Urinary bladder (tissue), 4 donors: ENCODE data around the gene PDS5A. TPM values are rescaled to one million over a fixed set of nuclear protein-coding genes. Genes with fewer than 3 reads are reported as not detected.
"Not testable (repeated sequence)": the region's sequence is repeated elsewhere in the genome, so short reads cannot be mapped to it uniquely, and the experiment has no call there.

Experiments
- DNase-seq: peaks from one replicate; pipeline ENCODE4 v3.0.0-alpha.2; 2015; ENCODE audit errors: extremely low spot score
- H3K27ac ChIP-seq: one replicate; pipeline ENCODE4 v1.5.1; 2013; ENCODE audit warnings: low read depth, mild to moderate bottlenecking, moderate library complexity
- H3K36me3 ChIP-seq: one replicate; pipeline ENCODE4 v1.6.1; 2013; ENCODE audit warnings: mild to moderate bottlenecking, moderate library complexity; ENCODE audit not compliant: insufficient read depth
- H3K4me1 ChIP-seq: one replicate; pipeline ENCODE4 v1.6.1; 2013; ENCODE audit warnings: mild to moderate bottlenecking, moderate library complexity; ENCODE audit not compliant: insufficient read depth
- H3K4me3 ChIP-seq: one replicate; pipeline ENCODE4 v1.5.1; 2013; ENCODE audit warnings: low read depth, low read length
- WGBS: extraction: QIAGEN DNeasy Blood & Tissue Kit; methylation state at CpG from one replicate; pipeline ENCODE4 v1.1.7; 2013; 5-methylcytosine and 5-hydroxymethylcytosine counted together
- polyA plus RNA-seq: library from polyadenylated mRNA; stranded (reverse); fragments of 200-250 nt; gene quantifications from one replicate; pipeline ENCODE4 v1.2.3, GENCODE V29; 2013
- total RNA-seq: library from RNA; depleted of rRNA; stranded (reverse); fragments of >200 nt; gene quantifications from one replicate; pipeline ENCODE4 v1.2.3, GENCODE V29; 2014
- donor health status: healthy with polysubstance abuse.
- donor health status: healthy.

Gene PDS5A
- total and polyA plus RNA-seq, 2 donors: 25.5 to 111 TPM

DNA sequence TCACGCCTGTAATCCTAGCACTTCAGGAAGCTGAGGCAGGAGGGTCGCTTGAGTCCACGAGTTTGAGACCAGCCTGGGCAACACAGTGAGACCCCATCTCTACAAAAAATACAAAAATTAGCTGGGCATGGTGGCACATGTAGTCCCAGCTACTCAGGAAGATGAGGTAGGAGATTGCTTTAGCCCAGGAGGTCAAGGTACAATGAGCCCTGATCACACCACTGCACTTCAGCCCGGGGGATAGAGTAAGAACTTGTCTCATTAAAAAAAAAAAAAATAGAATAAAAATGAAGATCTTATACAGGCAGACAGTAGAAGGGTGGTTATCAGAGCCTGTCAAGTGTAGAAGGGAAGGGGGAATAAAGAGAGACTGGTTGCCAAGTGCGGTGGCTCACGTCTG is 116.9 kb downstream of the PDS5A start:
- Histone ChIP-seq H3K4me3 (no peak overlapping the region), H3K27ac (no peak overlapping the region), H3K36me3 (no peaks in the 10 kb centered on the region), H3K4me1 (no peaks in the 10 kb centered on the region)
- DNase-seq: no peak
- WGBS: 96% methylated on average over 6 of the region's 6 CpGs

DNA sequence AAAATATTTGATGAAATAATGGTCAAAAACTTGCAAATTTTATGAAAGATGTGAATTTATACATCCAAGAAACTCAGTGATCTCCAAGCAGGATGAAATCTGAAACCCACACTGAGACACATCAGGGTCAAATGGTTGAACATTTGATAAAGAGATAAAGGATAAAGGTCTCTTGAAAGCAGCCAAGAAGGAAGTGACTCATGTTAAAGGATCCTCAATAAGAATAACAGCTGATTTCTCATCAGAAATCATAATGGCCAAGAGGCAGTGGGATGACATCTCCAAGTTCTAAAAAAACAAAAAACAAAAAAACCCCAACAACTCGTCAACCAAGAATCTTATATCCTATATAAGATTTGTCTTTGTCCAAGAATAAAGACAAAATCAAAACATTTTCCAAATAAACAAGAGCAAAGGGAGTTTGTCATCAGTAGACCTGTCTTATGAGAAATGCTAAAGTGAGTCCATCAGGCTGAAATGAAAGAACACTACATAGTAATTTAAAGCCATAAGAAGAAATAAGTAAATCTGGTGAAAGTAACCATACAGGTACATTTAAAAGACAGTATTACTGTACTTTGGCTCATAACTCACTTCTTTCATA is 121.7 kb downstream of the PDS5A start:
- H3K36me3 ChIP-seq: no peaks in the 10 kb centered on the region
- 92% methylated on average over 1 of the region's 1 CpG for WGBS

DNA sequence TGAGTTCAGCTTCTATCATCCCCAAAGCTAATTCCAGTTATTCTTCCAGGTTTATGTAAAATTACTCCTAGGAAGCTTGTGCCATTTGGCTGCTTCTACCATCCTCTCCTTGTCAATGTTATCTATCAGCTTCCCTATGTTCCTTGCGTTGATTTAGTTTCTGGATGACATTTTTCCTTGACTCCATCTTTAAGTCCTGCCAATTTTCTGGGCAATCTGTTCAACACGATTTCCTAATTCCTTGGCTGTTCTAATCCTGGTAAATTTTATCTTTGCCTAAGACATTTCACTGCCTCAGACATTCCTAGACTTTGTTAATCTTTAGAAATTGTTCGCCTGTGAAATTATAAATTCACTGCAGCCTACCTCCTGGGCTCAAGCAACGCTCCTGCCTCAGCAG is 125.1 kb downstream of the PDS5A start:
- 83% methylated on average over 4 of the region's 4 CpGs for WGBS
- DNase-seq: no peak
- H3K27ac ChIP-seq: no peak overlapping the region
- no peaks in the 10 kb centered on the region for H3K4me1 ChIP-seq
- H3K4me3 ChIP-seq: no peak overlapping the region
- H3K36me3 ChIP-seq: no peaks in the 10 kb centered on the region

More for the DNA sequence above, 121.7 kb downstream of the PDS5A start:
- DNase-seq: no peak
- Histone ChIP-seq H3K4me1 (no peaks in the 10 kb centered on the region), H3K27ac (no peak overlapping the region), H3K4me3 (no peak overlapping the region)

DNA sequence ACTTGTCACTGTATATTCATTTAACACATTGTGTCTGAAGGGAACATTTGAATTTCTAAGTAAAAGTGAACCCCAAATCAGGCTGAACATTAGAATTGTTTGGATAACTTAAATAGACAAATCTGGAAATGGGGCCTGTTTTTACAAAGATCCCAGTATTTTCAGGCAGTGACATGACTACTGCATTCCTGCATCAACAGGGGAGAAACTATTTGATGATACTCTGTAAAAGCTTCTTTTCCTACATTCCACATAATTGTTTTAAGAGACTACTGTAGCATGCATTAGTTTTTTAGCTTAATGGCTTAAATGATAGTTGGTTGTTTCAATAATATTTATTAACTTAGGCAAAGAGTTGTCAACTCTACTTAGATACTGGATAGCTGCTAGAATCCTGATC is 127.0 kb downstream of the PDS5A start:
- no peak overlapping the region for H3K27ac ChIP-seq
- no peak for DNase-seq
- H3K4me1 ChIP-seq: no peaks in the 10 kb centered on the region
- H3K4me3 ChIP-seq: no peak overlapping the region
- H3K36me3 ChIP-seq: no peaks in the 10 kb centered on the region

DNA sequence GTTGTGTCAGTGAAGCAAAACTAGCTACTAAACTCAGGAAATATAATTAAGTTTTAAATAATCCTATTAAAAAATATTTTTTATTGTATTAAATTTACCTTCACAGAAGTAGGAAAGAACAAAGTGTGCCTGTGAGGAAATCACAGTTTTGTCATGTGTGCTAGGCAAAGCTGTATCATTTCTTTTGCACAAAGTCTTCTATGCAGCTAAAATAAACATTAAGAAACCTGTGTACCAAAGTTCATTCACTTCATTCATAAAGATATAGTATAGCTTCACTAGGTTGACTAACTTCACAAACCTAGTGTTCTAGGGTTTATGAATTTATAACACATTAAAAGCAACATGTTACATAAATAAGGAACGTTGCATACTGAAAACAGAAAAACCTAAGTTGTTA is 131.0 kb downstream of the PDS5A start:
- Histone ChIP-seq H3K4me1 (no peaks in the 10 kb centered on the region), H3K27ac (no peak overlapping the region), H3K36me3 (peaks cover 4% of the 10 kb centered on the region), H3K4me3 (no peak overlapping the region)
- DNase-seq: no peak
- 80% methylated on average over 1 of the region's 1 CpG for WGBS

DNA sequence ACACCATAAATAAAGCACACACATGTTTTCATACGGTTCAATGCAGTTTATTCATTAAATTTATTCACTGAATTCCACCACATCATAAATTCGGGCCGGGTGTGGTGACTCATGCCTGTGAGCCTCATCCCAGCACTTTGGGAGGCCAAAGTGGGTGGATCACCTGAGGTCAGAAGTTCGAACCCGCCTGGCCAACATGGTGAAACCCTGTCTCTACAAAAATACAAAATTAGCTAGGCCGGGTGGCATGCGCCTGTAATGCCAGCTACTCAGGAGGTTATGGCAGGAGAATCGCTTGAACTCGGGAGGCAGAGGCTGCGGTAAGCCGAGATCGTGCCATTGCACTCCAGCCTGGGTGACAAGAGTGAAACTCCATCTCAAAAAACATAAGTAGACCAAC is 131.6 kb downstream of the PDS5A start:
- Histone ChIP-seq H3K36me3 (peaks cover 6% of the 10 kb centered on the region), H3K27ac (no peak overlapping the region), H3K4me3 (no peak overlapping the region), H3K4me1 (no peaks in the 10 kb centered on the region)
- WGBS: 86% methylated on average over 12 of the region's 12 CpGs
- no peak for DNase-seq

DNA sequence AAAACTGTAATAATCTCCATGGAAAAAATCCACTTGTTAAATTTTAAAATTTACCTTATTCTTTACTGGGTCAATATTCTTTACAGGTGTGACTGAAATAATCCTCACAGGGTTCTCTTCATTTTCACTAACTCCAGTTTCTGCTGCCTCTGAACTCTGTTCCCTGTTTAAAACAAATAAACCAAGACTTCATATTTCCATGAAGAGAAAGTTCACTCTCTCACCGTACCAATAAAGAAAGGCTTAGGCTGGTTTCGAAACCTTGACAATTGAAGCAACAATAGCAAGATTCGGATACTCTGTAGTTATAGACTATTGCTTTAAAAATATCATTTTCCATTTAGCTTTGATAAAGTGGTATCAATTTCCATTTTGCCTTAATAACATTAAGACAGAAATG is 135.8 kb downstream of the PDS5A start:
- no peaks in the 10 kb centered on the region for H3K4me1 ChIP-seq
- H3K4me3 ChIP-seq: no peak overlapping the region
- no peak overlapping the region for H3K27ac ChIP-seq
- WGBS: 97% methylated on average over 3 of the region's 3 CpGs
- H3K36me3 ChIP-seq: peaks cover 14% of the 10 kb centered on the region
- DNase-seq: no peak

DNA sequence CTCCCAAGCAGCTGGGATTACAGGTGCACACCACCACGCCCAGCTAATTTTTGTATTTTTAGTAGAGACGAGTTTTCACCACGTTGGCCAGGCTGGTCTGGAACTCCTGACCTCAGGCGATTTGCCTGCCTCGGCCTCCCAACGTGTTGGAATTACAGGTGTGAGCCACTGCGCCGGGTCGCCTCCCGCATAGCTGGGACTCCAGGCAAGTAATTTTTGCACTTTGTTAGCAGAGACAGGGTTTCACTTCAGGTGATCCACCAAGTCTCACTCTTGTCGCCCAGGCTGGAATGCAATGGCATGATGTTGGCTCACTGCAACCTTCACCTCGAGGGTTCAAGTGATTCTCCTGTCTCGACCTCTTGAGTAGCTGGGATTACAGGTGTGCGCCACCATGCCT is 137.2 kb downstream of the PDS5A start:
- peaks cover 16% of the 10 kb centered on the region for H3K36me3 ChIP-seq
- 97% methylated on average over 14 of the region's 14 CpGs for WGBS
- not testable (repeated sequence) for DNase-seq, H3K27ac ChIP-seq, H3K4me3 ChIP-seq, H3K4me1 ChIP-seq

DNA sequence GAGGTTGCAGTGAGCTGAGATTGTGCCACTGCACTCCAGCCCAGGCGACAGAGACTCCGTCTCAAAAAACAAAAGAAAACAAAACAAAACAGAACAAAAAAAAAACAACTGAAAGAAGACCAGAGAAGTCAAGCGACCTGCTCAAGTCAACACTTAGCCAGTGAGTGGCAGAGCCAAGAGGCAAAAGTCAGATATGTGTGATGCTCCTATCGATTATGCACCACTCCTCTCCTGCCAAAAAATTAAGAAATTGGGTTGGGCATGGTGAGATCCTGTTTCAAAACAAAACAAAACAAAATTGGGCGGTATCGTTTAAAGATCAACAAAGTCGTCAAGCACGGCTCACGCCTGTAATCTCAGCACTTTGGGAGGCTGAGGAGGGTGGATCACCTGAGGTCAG is 137.7 kb downstream of the PDS5A start:
- Histone ChIP-seq H3K27ac (no peak overlapping the region), H3K36me3 (peaks cover 16% of the 10 kb centered on the region), H3K4me3 (no peak overlapping the region), H3K4me1 (no peaks in the 10 kb centered on the region)
- DNase-seq: no peak
- 96% methylated on average over 9 of the region's 9 CpGs for WGBS

DNA sequence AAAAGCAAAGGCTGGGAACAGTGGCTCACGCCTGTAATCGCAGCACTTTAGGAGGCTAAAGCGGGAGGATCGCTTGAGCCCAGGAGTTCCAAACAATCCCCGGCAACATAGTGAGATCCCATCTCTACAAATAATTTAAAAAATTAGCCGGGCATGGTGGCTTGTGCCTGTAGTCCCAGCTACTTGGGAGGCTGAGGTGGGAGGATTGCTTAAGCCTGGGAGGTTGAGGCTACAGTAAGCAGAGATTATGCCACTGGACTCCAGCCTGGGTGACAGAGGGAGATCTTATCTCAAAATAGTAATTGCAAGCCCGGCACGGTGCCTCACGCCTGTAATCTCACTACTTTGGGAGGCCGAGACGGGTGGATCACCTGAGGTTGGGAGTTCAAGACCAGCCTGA is 139.3 kb downstream of the PDS5A start:
- H3K36me3 ChIP-seq: peaks cover 12% of the 10 kb centered on the region
- not testable (repeated sequence) for H3K27ac ChIP-seq, DNase-seq, H3K4me1 ChIP-seq, H3K4me3 ChIP-seq
- WGBS: 97% methylated on average over 11 of the region's 11 CpGs

DNA sequence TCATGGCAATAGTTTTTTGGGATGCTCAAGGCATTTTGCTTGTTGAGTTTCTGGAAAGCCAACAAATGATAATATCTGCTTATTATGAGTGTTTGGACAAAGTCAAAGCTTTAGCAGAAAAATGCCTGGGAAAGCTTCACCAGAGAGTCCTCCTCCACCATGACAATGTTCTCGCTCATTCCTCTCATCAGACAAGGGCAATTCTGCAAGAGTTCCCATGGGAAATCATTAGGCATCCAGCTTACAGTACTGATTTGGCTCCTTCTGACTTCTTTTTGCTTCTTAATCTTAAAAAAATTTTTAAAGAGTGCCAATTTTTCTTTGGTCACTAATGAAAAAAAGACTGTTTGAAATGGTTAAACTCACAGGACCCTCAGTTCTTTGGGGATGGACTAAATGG is 143.4 kb downstream of the PDS5A start:
- Histone ChIP-seq H3K27ac (no peak overlapping the region), H3K4me3 (no peak overlapping the region), H3K4me1 (no peaks in the 10 kb centered on the region), H3K36me3 (peaks cover 9% of the 10 kb centered on the region)
- DNase-seq: no peak
- WGBS: 90% methylated on average over 1 of the region's 1 CpG

DNA sequence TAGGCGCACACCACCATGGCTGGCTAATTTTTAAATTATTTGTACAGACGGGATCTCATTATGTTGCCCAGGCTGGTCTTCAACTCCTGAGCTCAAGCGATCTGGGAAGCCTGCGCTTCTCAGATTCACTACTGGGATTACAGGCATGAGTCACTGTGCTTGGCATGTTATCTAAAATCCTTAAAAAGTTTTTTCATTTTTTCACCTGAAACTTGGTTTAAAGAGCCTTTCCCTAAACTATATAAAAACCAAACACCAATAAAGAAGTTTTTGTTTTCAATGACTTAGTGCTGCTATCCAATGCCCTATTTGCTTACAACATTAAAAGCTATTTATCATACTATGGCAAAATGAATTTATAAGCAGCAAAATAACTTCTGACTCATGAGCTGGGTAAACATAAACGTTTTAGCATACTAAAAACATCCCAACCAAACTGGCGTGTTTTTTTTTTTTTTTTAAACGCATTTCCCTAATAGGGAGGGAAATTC is 151.9 kb downstream of the PDS5A start:
- Histone ChIP-seq H3K4me3 (no peak overlapping the region), H3K36me3 (peaks cover 2% of the 10 kb centered on the region), H3K4me1 (no peaks in the 10 kb centered on the region), H3K27ac (no peak overlapping the region)
- WGBS: 53% methylated on average over 7 of the region's 7 CpGs
- no peak for DNase-seq

DNA sequence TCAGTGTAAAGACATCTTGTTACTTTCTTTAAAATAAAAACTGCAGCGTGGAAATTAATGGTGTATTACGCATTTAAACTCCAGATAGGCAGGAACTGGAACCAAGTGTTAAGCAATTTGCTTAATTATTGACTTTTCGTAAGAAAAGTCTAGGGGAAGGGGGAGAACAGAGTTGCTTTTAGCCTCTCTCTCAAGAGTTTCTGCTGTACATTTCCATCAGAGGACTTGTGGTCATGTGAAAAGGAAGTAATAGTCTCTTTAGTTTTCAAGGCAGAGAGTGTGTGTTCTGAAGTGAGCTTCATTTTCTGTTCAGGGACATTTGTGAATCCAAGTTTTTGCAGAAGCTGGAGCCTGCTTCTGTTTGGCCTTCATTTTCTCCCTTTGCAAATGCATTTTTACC is 152.6 kb downstream of the PDS5A start:
- H3K4me1 ChIP-seq: no peaks in the 10 kb centered on the region
- WGBS: 93% methylated on average over 3 of the region's 3 CpGs
- no peak overlapping the region for H3K27ac ChIP-seq
- H3K36me3 ChIP-seq: peaks cover 2% of the 10 kb centered on the region
- H3K4me3 ChIP-seq: no peak overlapping the region
- no peak for DNase-seq

DNA sequence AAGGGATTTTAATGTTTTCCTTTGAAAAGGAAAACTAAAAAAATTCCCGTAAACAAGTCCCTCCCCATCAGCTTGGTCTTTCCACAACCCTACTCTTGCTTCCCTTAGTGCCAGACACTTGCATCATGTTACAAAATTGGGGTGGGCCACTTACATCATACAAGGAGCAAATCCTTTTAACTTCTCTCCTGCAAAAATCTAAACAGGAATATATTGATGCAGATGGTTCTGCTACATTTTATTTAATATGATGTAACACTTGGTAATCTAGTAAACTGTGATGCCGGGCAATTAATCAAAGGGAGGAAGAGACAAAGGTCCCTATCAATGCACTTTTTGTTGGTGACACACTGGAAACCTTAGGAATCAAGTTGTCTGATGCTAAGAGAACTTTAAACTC is 154.5 kb downstream of the PDS5A start:
- H3K4me3 ChIP-seq: no peak overlapping the region
- no peak overlapping the region for H3K27ac ChIP-seq
- WGBS: 59% methylated on average over 2 of the region's 2 CpGs
- DNase-seq: no peak
- peaks cover 2% of the 10 kb centered on the region for H3K36me3 ChIP-seq
- no peaks in the 10 kb centered on the region for H3K4me1 ChIP-seq

DNA sequence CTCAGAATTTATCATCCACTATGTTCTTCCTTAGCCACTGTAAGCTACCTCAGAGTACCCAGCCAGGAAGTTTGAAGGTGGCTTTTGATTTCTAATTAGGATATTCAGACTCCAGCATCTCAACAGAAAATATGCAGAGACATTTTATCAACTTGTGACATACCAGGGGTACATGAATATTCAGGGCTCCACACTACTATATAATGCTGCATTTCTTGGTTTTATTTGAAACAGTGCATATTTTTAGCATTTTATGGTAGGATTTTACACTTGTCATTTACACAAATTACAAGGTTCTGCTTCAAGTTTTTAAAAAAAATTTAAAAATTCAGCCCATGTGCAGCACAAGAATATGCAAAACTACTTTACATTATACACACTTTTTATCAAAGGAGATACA is 155.0 kb downstream of the PDS5A start:
- no peak for DNase-seq
- peaks cover 2% of the 10 kb centered on the region for H3K36me3 ChIP-seq

More for the DNA sequence above, 155.0 kb downstream of the PDS5A start:
- H3K4me3 ChIP-seq: no peak overlapping the region
- H3K27ac ChIP-seq: no peak overlapping the region
- no peaks in the 10 kb centered on the region for H3K4me1 ChIP-seq
